Thymus (tissue), 11 donors: ENCODE results near the gene STARD10. TPM values are rescaled to one million over a fixed set of nuclear protein-coding genes. Genes with fewer than 3 reads are reported as not detected.

Source experiments
- DNase-seq, 9 donors: peaks; one replicate each; pipeline ENCODE4 v3.0.0-alpha.2; 2013; ENCODE audit warnings: low spot score in 9 of 9, low read depth in 6 of 9, missing footprints in 1 of 9
- H3K27ac ChIP-seq, 2 donors: one replicate each; pipeline ENCODE4 v1.5.1; 2013; ENCODE audit warnings: control low read depth in 1 of 2, low read depth in 1 of 2, low read length in 1 of 2, mild to moderate bottlenecking in 1 of 2, moderate library complexity in 1 of 2
- H3K27me3 ChIP-seq, 2 donors: one replicate each; pipeline ENCODE4 v1.5.1; 2013; ENCODE audit warnings: low read length in 1 of 2; ENCODE audit not compliant: control insufficient read depth in 2 of 2, insufficient read depth in 1 of 2
- H3K36me3 ChIP-seq, 2 donors: one replicate each; pipeline ENCODE4 v1.5.1; 2013; ENCODE audit warnings: low read length in 1 of 2, mild to moderate bottlenecking in 1 of 2, moderate library complexity in 1 of 2; ENCODE audit not compliant: control insufficient read depth in 2 of 2, insufficient read depth in 2 of 2
- H3K4me1 ChIP-seq, 2 donors: one replicate each; pipeline ENCODE4 v1.5.1; 2013; ENCODE audit warnings: low read length in 2 of 2; ENCODE audit not compliant: control insufficient read depth in 2 of 2, insufficient read depth in 2 of 2
- H3K4me3 ChIP-seq, 2 donors: one replicate each; pipeline ENCODE4 v1.5.1; 2013; ENCODE audit warnings: low read length in 2 of 2, control low read depth in 1 of 2, mild to moderate bottlenecking in 1 of 2
- H3K9me3 ChIP-seq, 2 donors: one replicate each; pipeline ENCODE4 v1.5.1; 2013; ENCODE audit warnings: low read length in 1 of 2, mild to moderate bottlenecking in 1 of 2; ENCODE audit not compliant: control insufficient read depth in 2 of 2, insufficient read depth in 1 of 2
- WGBS: extraction: QIAGEN DNeasy Blood & Tissue Kit; methylation state at CpG from one replicate; pipeline ENCODE4 v1.1.7; 2013; 5-methylcytosine and 5-hydroxymethylcytosine counted together
- polyA plus RNA-seq: library from polyadenylated mRNA; stranded (reverse); fragments of 200-250 nt; gene quantifications from one replicate; pipeline ENCODE4 v1.2.3, GENCODE V29; 2013
- total RNA-seq: library from RNA; stranded (reverse); fragments of 120-200 nt; gene quantifications from one replicate; pipeline ENCODE4 v1.2.4, GENCODE V29; 2013
- donor health status: healthy.

The STARD10 gene
- total and polyA plus RNA-seq, 2 donors: 39.7 to 41.5 TPM

DNA sequence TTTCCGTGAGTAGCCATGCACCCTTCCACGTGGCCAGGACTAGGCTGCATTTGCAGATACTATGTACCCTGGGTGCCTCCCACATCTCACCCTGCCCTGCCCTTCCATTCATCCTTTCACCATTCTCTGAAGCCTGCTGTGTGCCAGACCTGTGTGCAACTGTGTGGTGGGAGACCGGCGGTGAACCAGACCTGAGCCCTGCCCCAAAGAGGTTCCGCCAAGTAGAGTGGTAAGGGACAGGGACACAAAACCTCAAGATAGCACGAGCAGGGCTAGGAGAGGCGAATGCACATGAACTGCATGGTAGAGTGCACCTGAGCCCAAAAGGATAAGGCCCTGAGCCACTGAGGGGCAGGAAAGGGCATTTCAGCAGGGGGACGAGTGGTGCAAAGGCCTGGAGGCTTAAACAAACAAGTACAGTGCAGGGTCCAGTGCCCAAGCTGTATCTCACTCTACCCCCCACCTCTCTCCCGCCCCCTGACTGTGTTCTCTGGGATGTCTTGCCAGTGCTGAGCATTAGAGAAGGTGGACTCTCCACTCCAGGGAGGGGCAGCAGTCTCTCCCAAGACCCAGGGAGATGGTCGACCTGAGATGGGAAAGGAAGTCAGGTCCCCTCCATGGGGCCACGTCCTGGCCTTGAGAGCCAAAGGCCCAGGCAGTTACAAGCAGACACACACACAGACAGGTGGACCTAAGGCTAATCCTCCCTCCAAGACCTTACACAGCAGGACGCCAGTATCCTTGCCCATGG is 27.5 kb downstream of the STARD10 start:
- no peaks in the 10 kb centered on the region for H3K36me3 ChIP-seq
- no peaks in the 10 kb centered on the region for H3K9me3 ChIP-seq
- 93% methylated on average over 12 of the region's 12 CpGs for WGBS
- no peak overlapping the region for H3K4me3 ChIP-seq
- no peak overlapping the region for H3K27ac ChIP-seq
- DNase-seq: no peak
- no peaks in the 10 kb centered on the region for H3K4me1 ChIP-seq
- H3K27me3 ChIP-seq: no peaks in the 10 kb centered on the region

DNA sequence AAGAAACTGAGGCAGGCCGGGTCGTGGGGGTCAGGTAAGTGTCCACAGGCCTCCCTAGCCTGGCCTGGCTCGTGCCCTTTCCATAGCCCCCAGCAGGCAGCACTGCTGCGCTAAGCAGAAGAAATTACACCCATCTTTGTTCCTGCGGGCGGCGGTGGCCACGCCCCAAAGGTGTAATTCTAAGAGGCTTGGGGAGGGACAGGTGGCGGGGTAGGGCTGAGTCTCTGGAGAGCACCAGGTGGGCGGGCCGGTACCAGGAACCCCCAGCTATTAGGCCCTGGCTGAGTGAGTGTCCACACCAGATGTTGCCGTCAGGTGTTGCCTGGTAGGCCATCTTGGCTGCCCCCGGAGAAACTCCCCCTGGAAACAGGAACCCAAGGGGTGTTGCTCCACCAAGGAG is 29.3 kb downstream of the STARD10 start:
- H3K4me1 ChIP-seq: no peaks in the 10 kb centered on the region
- H3K9me3 ChIP-seq: no peaks in the 10 kb centered on the region
- H3K36me3 ChIP-seq: no peaks in the 10 kb centered on the region
- DNase-seq: no peak
- WGBS: 92% methylated on average over 13 of the region's 13 CpGs
- no peak overlapping the region for H3K27ac ChIP-seq
- no peak overlapping the region for H3K4me3 ChIP-seq
- no peaks in the 10 kb centered on the region for H3K27me3 ChIP-seq

DNA sequence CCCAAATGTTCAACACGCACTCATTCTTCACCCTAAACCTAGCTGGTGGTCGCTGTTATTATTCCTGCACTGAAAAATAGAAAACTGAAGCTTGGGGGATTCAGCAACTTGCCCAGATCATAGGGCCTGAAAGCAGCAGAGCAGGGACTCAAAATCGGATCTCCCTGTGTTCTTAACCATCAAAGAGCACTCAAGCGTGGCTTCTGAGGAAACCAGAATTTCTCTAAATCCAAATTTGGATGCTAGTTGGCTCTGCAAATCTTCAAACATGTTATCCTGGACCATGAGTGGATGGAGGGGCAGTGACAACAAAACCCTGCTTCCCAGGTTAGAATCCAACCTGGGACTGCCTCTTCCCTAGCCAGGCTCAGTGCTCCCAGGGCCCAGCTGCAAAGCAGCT is 30.0 kb downstream of the STARD10 start:
- Histone ChIP-seq H3K4me3 (no peak overlapping the region), H3K36me3 (no peaks in the 10 kb centered on the region), H3K4me1 (no peaks in the 10 kb centered on the region), H3K9me3 (no peaks in the 10 kb centered on the region), H3K27me3 (no peaks in the 10 kb centered on the region), H3K27ac (no peak overlapping the region)
- no peak for DNase-seq
- 94% methylated on average over 4 of the region's 4 CpGs for WGBS

DNA sequence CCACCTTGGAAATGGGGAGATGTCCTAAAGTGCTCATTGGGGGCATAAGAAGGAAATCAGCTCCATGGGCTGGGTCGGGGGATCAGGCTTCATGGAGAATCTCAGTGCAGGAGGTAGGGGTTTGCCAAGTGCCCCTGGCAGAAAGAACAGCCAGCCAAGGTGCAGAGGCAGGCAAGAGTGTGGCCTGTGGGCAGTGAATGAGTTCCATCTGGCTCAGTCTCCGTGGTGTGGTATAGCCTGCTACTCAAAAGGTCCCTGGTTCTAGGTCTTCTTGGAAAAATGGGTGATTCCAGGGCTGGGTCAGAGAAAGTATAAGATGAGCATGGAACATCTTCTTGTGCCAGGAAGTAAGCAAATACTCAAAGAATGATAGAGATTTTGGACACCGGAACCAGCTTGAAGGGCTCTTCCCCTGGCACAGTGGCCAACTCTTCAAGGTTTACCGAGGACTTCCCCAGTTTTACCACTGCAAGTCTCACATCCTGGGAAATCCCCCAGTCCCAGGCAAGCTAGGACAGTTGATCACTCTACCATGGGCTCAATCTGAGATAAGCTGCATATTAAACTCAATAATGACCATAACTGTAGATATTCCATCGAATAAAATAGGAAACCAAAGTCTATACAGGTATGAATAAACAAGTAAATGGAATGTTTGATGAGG is 31.1 kb downstream of the STARD10 start:
- no peaks in the 10 kb centered on the region for H3K4me1 ChIP-seq
- H3K27ac ChIP-seq: no peak overlapping the region
- no peak for DNase-seq
- no peaks in the 10 kb centered on the region for H3K27me3 ChIP-seq
- H3K9me3 ChIP-seq: no peaks in the 10 kb centered on the region
- 90% methylated on average over 5 of the region's 5 CpGs for WGBS
- no peaks in the 10 kb centered on the region for H3K36me3 ChIP-seq
- H3K4me3 ChIP-seq: no peak overlapping the region

DNA sequence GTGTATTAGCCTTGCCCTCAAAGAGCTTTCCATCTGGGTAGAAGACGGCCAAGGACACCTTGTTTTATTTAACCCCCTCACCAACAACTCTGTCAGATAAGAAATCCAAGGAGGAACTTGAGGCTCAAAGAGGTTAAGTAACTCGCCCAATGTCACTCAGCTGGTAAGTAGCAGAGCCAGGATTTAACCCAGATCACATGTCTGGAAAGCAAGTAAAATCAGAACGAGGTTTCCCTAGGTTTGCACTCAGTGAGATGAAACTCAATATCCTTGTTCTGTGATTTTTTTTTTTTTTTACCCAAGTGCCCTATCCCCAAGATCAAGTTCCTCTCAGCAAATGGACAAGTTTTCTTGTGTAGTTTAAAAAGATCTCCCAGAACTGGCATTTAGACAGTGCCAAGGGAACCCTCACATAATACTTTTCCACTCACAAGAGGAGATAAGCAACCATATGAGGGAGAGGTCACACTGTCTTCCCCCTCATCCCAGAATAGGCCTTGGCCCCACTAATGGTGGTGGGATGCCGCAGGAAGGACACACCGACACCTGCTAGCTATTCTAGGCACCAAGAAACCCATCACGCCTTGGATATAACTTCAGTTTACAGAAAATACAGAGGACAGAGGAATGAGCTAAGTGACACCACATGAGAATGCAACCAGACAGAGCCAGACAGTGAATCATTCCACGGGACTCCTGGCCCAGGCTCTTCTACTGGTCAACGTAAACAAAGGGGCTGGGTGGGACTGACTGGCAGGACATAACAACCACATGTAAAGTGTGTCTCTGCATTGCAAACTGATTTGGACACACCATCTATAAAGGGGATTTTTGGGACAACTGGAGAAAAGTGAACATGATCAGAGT is 33.1 kb downstream of the STARD10 start:
- no peaks in the 10 kb centered on the region for H3K9me3 ChIP-seq
- H3K4me3 ChIP-seq: no peak overlapping the region
- WGBS: 96% methylated on average over 8 of the region's 8 CpGs
- no peaks in the 10 kb centered on the region for H3K27me3 ChIP-seq
- DNase-seq: no peak
- no peaks in the 10 kb centered on the region for H3K4me1 ChIP-seq
- H3K36me3 ChIP-seq: no peaks in the 10 kb centered on the region
- H3K27ac ChIP-seq: no peak overlapping the region

- Histone ChIP-seq H3K36me3 (no peaks in the 10 kb centered on the region), H3K4me3 (no peak overlapping the region), H3K27ac (no peak overlapping the region), H3K4me1 (no peaks in the 10 kb centered on the region), H3K27me3 (no peaks in the 10 kb centered on the region), H3K9me3 (no peaks in the 10 kb centered on the region)
- 73% methylated on average over 8 of the region's 8 CpGs for WGBS
- no peak for DNase-seq
Observed at GRCh38 chr11:72759468-72759985, 34.3 kb downstream of the STARD10 start.

GRCh38 chr11:72758690-72759389 is 35.0 kb downstream of the STARD10 start:
- no peaks in the 10 kb centered on the region for H3K9me3 ChIP-seq
- WGBS: 79% methylated on average over 17 of the region's 17 CpGs
- no peak for DNase-seq
- no peaks in the 10 kb centered on the region for H3K4me1 ChIP-seq
- H3K27ac ChIP-seq: no peak overlapping the region
- H3K27me3 ChIP-seq: no peaks in the 10 kb centered on the region
- H3K4me3 ChIP-seq: no peak overlapping the region
- H3K36me3 ChIP-seq: no peaks in the 10 kb centered on the region

DNA sequence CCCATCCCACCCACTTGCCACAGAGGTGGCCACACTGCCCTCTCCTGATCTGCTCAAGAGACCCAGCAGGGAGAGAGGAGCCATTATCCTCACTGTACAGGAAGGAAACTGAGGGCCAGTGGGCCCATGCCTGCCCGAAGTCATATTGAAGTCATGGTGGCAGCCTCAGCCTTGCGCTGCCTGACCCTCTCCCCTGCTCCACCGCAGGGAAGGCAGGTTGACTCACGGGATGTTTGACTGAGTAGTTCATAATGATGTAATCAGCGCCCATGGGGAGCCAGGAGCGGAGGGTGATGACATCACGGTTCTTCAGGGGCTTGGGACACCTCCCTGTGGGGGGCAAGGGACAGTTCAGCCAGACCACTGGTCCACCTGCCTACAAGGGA is 35.5 kb downstream of the STARD10 start:
- no peaks in the 10 kb centered on the region for H3K4me1 ChIP-seq
- H3K27me3 ChIP-seq: no peaks in the 10 kb centered on the region
- no peak overlapping the region for H3K27ac ChIP-seq
- WGBS: 96% methylated on average over 7 of the region's 7 CpGs
- H3K9me3 ChIP-seq: no peaks in the 10 kb centered on the region
- no peak for DNase-seq
- H3K36me3 ChIP-seq: no peaks in the 10 kb centered on the region
- no peak overlapping the region for H3K4me3 ChIP-seq
